NCI-H2227 treated with DMSO at 0.1 percent for 48 hours (cell line): ENCODE data around the gene ELF1.

Source experiments
- DNase-seq: peaks from one replicate; lab custom pipeline; 2025; lab: John Stamatoyannopoulos, UW

Gene ELF1

DNA sequence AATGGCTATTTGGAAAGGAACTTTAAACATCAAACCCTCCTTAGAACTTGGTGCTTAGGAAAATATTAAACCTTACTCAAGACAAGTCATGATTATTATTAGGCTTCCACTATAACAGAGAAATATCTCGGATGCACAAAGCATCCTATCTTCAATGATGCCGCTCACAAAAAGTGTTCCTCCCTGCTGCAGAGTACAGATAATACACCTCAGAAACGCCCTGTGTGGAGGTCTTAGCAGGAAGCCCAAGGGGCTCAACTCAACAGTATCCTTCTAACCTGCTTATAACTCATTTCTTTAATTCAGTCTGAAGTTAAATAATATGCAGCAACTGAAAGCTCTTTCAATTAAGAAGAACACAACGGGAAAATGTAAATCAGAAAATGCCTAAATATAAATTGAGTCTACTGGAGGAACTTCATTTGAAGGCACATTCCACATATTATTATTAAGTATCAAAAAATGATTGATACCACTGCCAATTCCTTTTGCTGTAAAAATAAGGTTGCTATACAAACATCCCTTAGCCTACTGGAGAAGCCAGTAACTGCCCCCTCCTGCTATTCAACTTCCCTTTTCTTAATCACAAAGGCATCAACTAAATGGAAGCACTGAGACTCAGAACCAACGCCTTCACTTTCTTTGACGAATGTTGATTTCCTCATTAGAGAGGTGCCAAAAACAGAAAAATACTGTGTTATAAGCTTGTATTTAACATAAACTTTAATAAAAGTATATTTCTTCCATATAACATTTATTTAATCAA, 12.0 kb downstream of the ELF1 start:
- no peak for DNase-seq

- DNase-seq, result no peak
Measured at GRCh38 chr13:41006306-41006705, 12.8 kb downstream of the ELF1 start.

GRCh38 chr13:41005704-41006103, 13.4 kb downstream of the ELF1 start:
- no peak for DNase-seq

- DNase-seq, result no peak
Measured at GRCh38 chr13:41004875-41005693, 14.0 kb downstream of the ELF1 start.

GRCh38 chr13:41002606-41003005, 16.5 kb downstream of the ELF1 start:
- no peak for DNase-seq

DNA sequence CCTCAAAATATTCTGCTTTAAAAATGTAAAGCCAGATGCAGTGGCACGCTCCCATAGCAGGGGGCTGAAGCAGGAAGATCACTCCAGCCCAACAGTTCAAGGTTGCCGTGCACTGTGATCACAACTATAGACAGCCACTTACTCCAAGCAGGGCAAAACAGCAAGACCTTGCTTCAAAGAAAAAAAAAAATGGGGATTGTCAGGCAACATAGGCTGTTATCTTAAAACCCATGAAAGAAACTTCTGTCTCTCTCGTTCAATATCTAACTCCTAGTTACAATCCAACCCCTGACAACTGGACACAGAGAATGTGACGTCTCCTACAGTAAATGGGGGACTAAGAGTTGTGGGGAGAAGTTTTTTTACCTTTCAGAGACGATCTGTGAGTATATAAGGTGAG, 17.4 kb downstream of the ELF1 start:
- no peak for DNase-seq

DNA sequence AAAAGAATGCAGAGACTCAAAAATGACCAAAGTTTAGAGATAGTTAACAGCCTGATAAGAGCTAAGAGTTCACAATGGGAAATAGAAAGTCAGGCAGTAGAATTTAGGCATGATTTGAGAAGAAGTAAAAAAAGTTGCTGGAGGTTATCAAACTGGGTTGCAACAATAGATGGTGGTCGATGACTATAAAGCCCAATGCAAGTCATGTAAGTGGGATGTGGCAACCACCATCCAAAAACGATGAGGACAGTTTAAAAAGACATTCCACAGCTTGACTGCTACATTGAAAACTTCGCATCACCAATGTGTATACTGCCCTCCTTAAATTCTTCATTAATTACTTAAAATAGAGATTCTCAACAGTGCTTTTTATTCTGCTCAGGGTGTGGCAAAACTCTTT, 19.7 kb downstream of the ELF1 start:
- DNase-seq, result no peak

- no peak for DNase-seq
Measured at GRCh38 chr13:40996426-40997092, 22.6 kb downstream of the ELF1 start.

DNA sequence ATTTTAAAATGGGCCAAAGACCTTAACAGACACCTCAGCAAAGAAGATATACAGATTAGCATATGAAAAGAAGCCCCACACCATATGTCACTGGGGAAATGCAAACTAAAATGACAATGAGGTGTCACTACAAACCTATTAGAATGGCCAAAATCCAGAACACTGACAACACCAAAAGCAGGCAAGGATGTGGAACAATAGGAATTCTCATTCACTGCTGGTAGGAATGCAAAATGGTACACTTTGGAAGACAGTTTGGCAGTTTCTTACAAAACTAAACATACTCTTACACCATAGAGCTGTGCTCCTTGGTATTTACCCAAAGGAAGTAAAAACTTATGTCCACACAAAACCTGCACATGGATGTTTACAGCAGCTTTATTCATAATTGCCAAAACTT, 23.1 kb downstream of the ELF1 start:
- DNase-seq, result no peak

DNA sequence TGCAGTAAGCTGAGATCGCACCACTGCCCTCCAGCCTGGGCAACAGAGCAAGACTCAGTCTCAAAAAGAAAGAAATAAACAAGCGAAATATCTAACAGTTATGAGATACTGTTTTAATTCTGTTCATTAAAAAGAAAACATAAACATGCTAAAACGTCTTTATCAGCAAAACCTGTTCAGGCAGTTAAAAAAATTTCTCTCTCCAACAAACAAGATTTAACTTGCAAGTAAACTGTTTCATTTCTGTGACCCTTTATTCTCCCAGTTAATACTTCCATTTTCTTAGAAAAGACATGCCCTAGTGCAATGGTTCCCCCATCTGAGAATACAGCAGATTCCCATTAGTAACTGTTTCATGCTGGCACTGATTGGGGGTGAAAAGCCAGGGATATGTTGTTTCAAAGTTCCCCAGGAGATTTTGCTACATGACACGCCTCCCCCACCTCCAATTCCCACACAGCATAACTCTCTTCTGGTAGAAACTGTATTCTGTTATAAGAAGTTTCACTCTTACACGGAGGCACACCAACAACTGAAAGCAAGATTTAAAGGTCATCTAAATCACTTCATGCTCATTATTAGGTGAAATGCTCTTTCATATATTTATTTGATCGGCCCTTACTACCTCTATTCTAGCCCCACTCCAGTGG, 24.4 kb downstream of the ELF1 start:
- no peak for DNase-seq

DNA sequence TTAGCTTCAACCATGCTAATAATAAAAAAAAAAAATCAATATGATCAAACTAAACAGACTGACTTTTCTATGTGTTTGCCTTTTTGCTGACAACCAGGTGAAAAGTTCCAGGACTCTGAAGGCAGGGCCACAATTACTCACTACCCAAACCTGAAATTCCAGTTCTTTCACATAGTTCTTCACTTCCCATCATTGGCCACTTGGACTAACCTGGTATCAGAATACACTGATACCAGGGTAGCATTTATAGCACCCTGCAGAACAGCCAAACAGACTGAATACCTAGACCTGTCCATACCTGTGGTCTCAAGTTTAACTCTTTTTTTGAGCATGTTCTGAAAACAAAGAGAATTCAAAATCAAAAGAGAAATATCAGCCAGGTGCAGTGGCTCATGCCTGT, 25.1 kb downstream of the ELF1 start:
- no peak for DNase-seq

GRCh38 chr13:40992678-40993518, 26.2 kb downstream of the ELF1 start:
- DNase-seq, result no peak

GRCh38 chr13:40987606-40988280, 31.4 kb downstream of the ELF1 start:
- DNase-seq, result no peak

GRCh38 chr13:40986101-40986856, 32.8 kb downstream of the ELF1 start:
- DNase-seq, result no peak

- no peak for DNase-seq
Measured at GRCh38 chr13:40985381-40986100, 33.6 kb downstream of the ELF1 start.

DNA sequence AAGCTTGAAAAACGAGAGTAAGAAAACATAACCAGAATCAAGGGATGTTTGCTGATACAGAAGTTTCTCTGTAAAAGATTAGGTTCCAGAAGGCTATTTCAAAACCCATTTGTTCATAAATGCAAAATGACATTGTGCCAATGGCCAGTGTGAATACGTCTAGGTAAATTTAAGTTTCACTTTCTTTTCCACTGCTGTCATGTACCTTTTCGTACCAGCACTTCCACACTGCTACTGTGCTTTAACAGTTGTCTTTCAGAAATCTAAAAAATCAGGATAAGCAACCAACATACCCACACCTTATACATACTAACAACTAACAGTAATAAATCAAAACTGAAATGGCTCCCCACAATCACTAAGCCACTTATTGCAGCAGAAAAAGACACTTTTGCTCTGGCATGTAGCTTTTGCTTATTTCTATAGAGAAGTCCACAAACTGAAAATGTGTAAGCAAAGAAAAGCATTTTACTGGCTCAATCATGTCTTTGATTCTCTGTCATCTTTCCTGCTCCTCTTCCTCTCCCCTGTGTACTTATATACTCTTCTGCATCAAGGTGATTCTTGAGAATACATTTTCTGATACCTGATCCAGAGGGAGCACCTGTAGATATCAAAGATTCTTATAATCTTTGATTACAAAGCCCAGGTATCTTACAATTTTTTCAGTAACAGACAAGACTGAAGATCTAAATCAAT, 34.3 kb downstream of the ELF1 start:
- DNase-seq, result no peak

DNA sequence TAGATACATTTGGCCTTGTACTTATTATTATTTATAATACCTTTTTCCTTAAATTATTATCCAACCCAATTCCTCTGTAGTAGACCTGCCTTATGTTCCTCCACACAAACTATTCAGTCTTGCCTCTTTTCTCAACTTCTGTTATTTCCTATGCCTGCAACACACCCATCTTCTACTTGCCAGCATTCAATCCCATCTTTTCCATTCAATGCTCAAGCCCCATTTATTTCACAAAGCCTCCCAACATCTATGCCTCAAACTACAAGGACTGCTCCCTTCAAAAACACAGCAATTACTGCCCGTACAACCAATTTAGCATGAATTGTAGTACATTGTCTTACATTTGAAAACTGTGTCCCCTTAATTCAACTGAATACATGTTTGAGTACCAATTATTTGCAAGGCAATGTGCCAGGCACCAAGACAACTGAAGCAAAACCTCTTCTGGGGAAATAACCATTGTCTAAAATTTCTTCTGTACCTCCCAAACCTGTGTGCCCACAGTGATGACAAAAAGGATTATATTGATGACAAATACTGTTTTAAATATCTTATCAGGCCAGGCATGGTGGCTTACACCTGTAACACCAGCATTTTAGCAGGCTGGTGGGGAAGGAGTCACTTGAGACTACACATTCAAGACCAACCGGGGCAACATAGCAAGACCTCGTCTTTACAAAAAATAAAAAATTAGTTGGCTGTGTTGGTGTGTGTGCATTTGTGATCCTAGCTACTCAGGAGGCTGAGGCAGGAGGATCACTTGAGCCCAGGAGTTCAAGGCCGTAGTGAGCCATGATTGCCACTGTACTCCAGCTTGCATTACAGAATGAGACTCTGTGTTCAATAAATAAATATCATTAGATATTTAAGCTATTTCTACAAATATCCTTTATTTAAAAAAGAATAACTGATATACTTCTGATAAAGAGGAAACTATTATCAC, 35.1 kb downstream of the ELF1 start:
- DNase-seq, result no peak

GRCh38 chr13:40983259-40983658, 35.9 kb downstream of the ELF1 start:
- no peak for DNase-seq
